ENCODE results near the gene ATPAF1.

Gene ATPAF1

GRCh38 chr1:46616277-46617107, 51.7 kb downstream of the ATPAF1 start, which contains the start of gene MOB3C:
Gene MOB3C (minus strand): TSS chr1:46616811. CDS start chr1:46613321, 3,490 bp downstream.
- peak in 1 of 2 donors; percentile 51 for DNase-seq (ENCODE audit: low read depth in 2 of 2)

GRCh38 chr1:46615735-46616134, 52.4 kb downstream of the ATPAF1 start:
- DNase-seq (ENCODE audit: low read depth in 2 of 2): no peak

GRCh38 chr1:46615088-46615487, 53.1 kb downstream of the ATPAF1 start:
- DNase-seq (ENCODE audit: low read depth in 2 of 2): no peak

GRCh38 chr1:46614604-46614984, 53.6 kb downstream of the ATPAF1 start:
- no peak for DNase-seq (ENCODE audit: low read depth in 2 of 2)

GRCh38 chr1:46613661-46614603, 54.2 kb downstream of the ATPAF1 start:
- DNase-seq (ENCODE audit: low read depth in 2 of 2): peak in 1 of 2 donors; percentile 10

GRCh38 chr1:46612937-46613660, 55.1 kb downstream of the ATPAF1 start:
- DNase-seq (ENCODE audit: low read depth in 2 of 2): no peak

GRCh38 chr1:46611691-46612221, 56.4 kb downstream of the ATPAF1 start:
- DNase-seq (ENCODE audit: low read depth in 2 of 2): no peak

- no peak for DNase-seq (ENCODE audit: low read depth in 2 of 2)
Observed at GRCh38 chr1:46607345-46608130, 60.6 kb downstream of the ATPAF1 start.

- DNase-seq (ENCODE audit: low read depth in 2 of 2): no peak
Observed at GRCh38 chr1:46606255-46606965, 61.8 kb downstream of the ATPAF1 start.

- DNase-seq (ENCODE audit: low read depth in 2 of 2): no peak
Observed at GRCh38 chr1:46605232-46605631, 62.9 kb downstream of the ATPAF1 start.

- DNase-seq (ENCODE audit: low read depth in 2 of 2): peak; percentile 94 to 97
Observed at GRCh38 chr1:46603858-46604549, 64.2 kb downstream of the ATPAF1 start, which contains the start of gene MKNK1. Gene MKNK1 (minus strand): TSS chr1:46604268. CDS start chr1:46583327, 20,941 bp downstream.

GRCh38 chr1:46603481-46603857, 64.7 kb downstream of the ATPAF1 start:
- no peak for DNase-seq (ENCODE audit: low read depth in 2 of 2)

- DNase-seq (ENCODE audit: low read depth in 2 of 2): no peak
Observed at GRCh38 chr1:46601257-46602007, 66.7 kb downstream of the ATPAF1 start.

- no peak for DNase-seq (ENCODE audit: low read depth in 2 of 2)
Observed at GRCh38 chr1:46599059-46599970, 68.8 kb downstream of the ATPAF1 start.

GRCh38 chr1:46596846-46597245, 71.3 kb downstream of the ATPAF1 start:
- no peak for DNase-seq (ENCODE audit: low read depth in 2 of 2)

GRCh38 chr1:46596036-46596435, 72.1 kb downstream of the ATPAF1 start:
- DNase-seq (ENCODE audit: low read depth in 2 of 2): no peak

- no peak for DNase-seq (ENCODE audit: low read depth in 2 of 2)
Observed at GRCh38 chr1:46595127-46595526, 73.0 kb downstream of the ATPAF1 start.

- no peak for DNase-seq (ENCODE audit: low read depth in 2 of 2)
Observed at GRCh38 chr1:46594063-46594462, 74.1 kb downstream of the ATPAF1 start.
